ENCODE data around the gene SEM1. TPM values are rescaled to one million over a fixed set of nuclear protein-coding genes. Genes with fewer than 3 reads are reported as not detected.

The SEM1 gene
- total RNA-seq, 1 experiment from 2014 or later = 263 TPM

GRCh38 chr7:96729820-96730219, 20.2 kb upstream of the SEM1 start:
- H3K9me3 ChIP-seq (ENCODE audit: low read length) = no peaks in the 10 kb centered on the region
- H3K9me2 ChIP-seq (replicated peaks; ENCODE audit: low read length) = no peaks in the 10 kb centered on the region
- intact Hi-C loops (cut with micrococcal nuclease) = no loop called here
- CTCF ChIA-PET = no interaction called here
- H3K36me3 ChIP-seq (ENCODE audit: low read depth, low read length) = no peaks in the 10 kb centered on the region
- peak overlapping the region; percentile 13 for H3K4me2 ChIP-seq (ENCODE audit: low read length)
- no peaks in the 10 kb centered on the region for H3K79me2 ChIP-seq (ENCODE audit: low read length)
- 0 out of 2 replicates have a peak overlapping the region, but pooled peaks have one; percentile 29 for H2AFZ ChIP-seq (ENCODE audit: low read length)
- ATAC-seq (peak; percentile 50), DNase-seq (peak; percentile 78)
- no peak for TF ChIP-seq EZH2 (IDR thresholded peaks at IDR 0.05; ENCODE audit: low read length, unreplicated experiment)
- no peak for TF ChIP-seq CTCF (conservative IDR thresholded peaks at IDR 0.05; ENCODE audit: low read depth, low read length)
- TF ChIP-seq EZH2phosphoT487 (IDR thresholded peaks at IDR 0.05; ENCODE audit: borderline replicate concordance, low read length) = no peak
- H4K20me1 ChIP-seq (ENCODE audit: low read length) = no peaks in the 10 kb centered on the region
- H3K9ac ChIP-seq (ENCODE audit: low read length) = no peak overlapping the region
- no peaks in the 10 kb centered on the region for H3K27me3 ChIP-seq (ENCODE audit: low read length)
- BruUV-seq (replicated peaks) = no TSS peak
- H3K4me3 ChIP-seq (ENCODE audit: low read length) = no peak overlapping the region
- peak overlapping the region; percentile 47 for H3K27ac ChIP-seq (ENCODE audit: low read length)
- POLR2A ChIA-PET (ENCODE audit: unreplicated experiment) = no interaction called here
- no peaks in the 10 kb centered on the region for H3F3A ChIP-seq (ENCODE audit: low read length, unreplicated experiment)
- peaks cover 17% of the 10 kb centered on the region for H3K4me1 ChIP-seq (ENCODE audit: insufficient read depth, low read length)

- ATAC-seq (no peak), DNase-seq (no peak)
- TF ChIP-seq CTCF (conservative IDR thresholded peaks at IDR 0.05; ENCODE audit: low read depth, low read length) = no peak
- TF ChIP-seq EZH2 (IDR thresholded peaks at IDR 0.05; ENCODE audit: low read length, unreplicated experiment) = no peak
- no peak for TF ChIP-seq EZH2phosphoT487 (IDR thresholded peaks at IDR 0.05; ENCODE audit: borderline replicate concordance, low read length)
- Histone ChIP-seq H3K4me1 (ENCODE audit: insufficient read depth, low read length) (peaks cover 11% of the 10 kb centered on the region), H3F3A (ENCODE audit: low read length, unreplicated experiment) (no peaks in the 10 kb centered on the region), H3K9ac (ENCODE audit: low read length) (no peak overlapping the region), H3K36me3 (ENCODE audit: low read depth, low read length) (no peaks in the 10 kb centered on the region), H3K4me2 (ENCODE audit: low read length) (no peak overlapping the region), H3K9me2 (replicated peaks; ENCODE audit: low read length) (no peaks in the 10 kb centered on the region), H3K27ac (ENCODE audit: low read length) (no peak overlapping the region), H4K20me1 (ENCODE audit: low read length) (no peaks in the 10 kb centered on the region), H3K79me2 (ENCODE audit: low read length) (no peaks in the 10 kb centered on the region), H3K27me3 (ENCODE audit: low read length) (no peaks in the 10 kb centered on the region), H3K9me3 (ENCODE audit: low read length) (no peaks in the 10 kb centered on the region), H2AFZ (ENCODE audit: low read length) (no peak overlapping the region), H3K4me3 (ENCODE audit: low read length) (no peak overlapping the region)
- BruUV-seq (replicated peaks) = no TSS peak
- CTCF ChIA-PET = no interaction called here
- intact Hi-C loops (cut with micrococcal nuclease) = no loop called here
- POLR2A ChIA-PET (ENCODE audit: unreplicated experiment) = no interaction called here
Observed at GRCh38 chr7:96728139-96728538, 18.5 kb upstream of the SEM1 start.

- Histone ChIP-seq H3K4me1 (ENCODE audit: insufficient read depth, low read length) (peaks cover 11% of the 10 kb centered on the region), H3K4me3 (ENCODE audit: low read length) (no peak overlapping the region), H3K79me2 (ENCODE audit: low read length) (no peaks in the 10 kb centered on the region), H3K9me3 (ENCODE audit: low read length) (no peaks in the 10 kb centered on the region), H3K4me2 (ENCODE audit: low read length) (no peak overlapping the region), H2AFZ (ENCODE audit: low read length) (no peak overlapping the region), H3F3A (ENCODE audit: low read length, unreplicated experiment) (no peaks in the 10 kb centered on the region), H3K27me3 (ENCODE audit: low read length) (no peaks in the 10 kb centered on the region), H3K36me3 (ENCODE audit: low read depth, low read length) (no peaks in the 10 kb centered on the region), H4K20me1 (ENCODE audit: low read length) (no peaks in the 10 kb centered on the region), H3K9me2 (replicated peaks; ENCODE audit: low read length) (no peaks in the 10 kb centered on the region), H3K27ac (ENCODE audit: low read length) (no peak overlapping the region), H3K9ac (ENCODE audit: low read length) (no peak overlapping the region)
- TF ChIP-seq CTCF (conservative IDR thresholded peaks at IDR 0.05; ENCODE audit: low read depth, low read length) (no peak), EZH2phosphoT487 (IDR thresholded peaks at IDR 0.05; ENCODE audit: borderline replicate concordance, low read length) (no peak), EZH2 (IDR thresholded peaks at IDR 0.05; ENCODE audit: low read length, unreplicated experiment) (no peak)
- BruUV-seq (replicated peaks) = no TSS peak
- CTCF ChIA-PET = no interaction called here
- POLR2A ChIA-PET (ENCODE audit: unreplicated experiment) = no interaction called here
- DNase-seq = no peak
- no peak for ATAC-seq
- intact Hi-C loops (cut with micrococcal nuclease) = no loop called here
Observed at GRCh38 chr7:96727534-96728088, 18.0 kb upstream of the SEM1 start.

Data from PC-3 (cell line).